ENCODE data around the gene KIAA1217.

DNA sequence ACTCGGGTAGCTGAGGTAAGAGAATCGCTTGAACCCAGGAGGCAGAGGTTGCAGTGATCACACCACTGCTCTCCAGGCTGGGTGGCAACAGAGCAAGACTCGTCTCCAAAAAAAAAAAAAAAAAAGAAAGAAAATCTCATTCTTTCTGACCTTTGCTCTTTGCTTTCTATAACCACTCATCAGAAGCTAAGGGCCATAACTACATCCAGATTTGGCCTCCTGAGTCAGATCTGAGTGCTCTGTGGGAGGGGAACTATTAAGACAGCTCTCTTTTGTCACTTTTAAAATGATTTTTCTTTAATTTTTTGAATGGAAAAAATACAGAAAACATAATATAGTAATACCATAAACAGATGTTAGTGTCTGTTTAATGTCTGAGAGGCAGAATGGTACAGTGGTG is 210.1 kb downstream of the KIAA1217 start:
- TF ChIP-seq, protein P1, sequence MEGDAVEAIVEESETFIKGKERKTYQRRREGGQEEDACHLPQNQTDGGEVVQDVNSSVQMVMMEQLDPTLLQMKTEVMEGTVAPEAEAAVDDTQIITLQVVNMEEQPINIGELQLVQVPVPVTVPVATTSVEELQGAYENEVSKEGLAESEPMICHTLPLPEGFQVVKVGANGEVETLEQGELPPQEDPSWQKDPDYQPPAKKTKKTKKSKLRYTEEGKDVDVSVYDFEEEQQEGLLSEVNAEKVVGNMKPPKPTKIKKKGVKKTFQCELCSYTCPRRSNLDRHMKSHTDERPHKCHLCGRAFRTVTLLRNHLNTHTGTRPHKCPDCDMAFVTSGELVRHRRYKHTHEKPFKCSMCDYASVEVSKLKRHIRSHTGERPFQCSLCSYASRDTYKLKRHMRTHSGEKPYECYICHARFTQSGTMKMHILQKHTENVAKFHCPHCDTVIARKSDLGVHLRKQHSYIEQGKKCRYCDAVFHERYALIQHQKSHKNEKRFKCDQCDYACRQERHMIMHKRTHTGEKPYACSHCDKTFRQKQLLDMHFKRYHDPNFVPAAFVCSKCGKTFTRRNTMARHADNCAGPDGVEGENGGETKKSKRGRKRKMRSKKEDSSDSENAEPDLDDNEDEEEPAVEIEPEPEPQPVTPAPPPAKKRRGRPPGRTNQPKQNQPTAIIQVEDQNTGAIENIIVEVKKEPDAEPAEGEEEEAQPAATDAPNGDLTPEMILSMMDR (IDR thresholded peaks at IDR 0.05) = no peak
- TF ChIP-seq POLR2A (IDR thresholded peaks at IDR 0.05) = no peak
